PC-9 (cell line): ENCODE measurements around the gene TRIO.

Experiments used
- EZH2 ChIP-seq: fragments of 200-600 bp; sonication (generic); IDR thresholded peaks from 2 replicates; pipeline ENCODE4 v1.8.0; 2017; ENCODE audit warnings: antibody characterized with exemption, low read depth
- TF ChIP-seq, protein P1 (sequence below): fragments of 200-600 bp; sonication (generic); conservative IDR thresholded peaks from 2 replicates; pipeline ENCODE4 v1.6.1; 2017; ENCODE audit warnings: mixed run types, antibody characterized with exemption, mild to moderate bottlenecking, moderate library complexity

DNA sequence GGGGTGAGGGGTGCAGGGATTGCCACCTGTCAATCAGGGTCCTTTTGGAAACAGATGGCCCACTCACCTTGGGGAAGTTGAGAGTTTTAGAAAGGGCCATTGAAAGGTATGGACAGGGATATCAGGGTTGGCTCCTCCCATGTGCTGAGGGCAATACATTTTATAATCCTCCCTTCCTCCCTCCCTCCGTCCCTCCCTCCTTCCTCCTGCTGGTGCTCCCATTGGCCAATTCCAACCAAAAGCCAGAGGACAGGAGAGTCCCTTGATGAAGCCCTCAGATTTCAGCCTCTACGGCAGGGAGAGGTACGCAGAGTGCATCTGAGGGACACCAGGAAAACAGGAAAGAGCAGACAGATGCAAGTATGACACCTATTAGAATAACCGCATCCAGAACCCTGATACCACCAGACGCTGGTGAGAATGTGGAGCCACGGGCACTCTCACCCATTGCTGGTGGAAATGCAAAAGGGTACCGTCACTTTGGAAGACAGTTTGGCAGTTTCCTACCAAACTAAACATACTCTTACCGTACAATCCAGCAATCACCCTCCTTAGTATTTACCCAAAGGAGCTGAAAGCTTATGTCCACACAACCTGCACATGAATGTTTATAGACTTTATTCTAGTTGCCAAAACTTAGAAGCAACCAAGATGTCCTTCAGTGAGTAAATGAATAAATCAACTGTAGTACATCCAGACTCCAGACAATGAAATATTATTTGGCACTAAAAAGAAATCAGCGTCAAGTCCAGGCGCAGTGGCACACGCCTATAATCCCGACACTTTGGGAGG lies 380.3 kb downstream of the TRIO start:
- TF ChIP-seq, protein P1, sequence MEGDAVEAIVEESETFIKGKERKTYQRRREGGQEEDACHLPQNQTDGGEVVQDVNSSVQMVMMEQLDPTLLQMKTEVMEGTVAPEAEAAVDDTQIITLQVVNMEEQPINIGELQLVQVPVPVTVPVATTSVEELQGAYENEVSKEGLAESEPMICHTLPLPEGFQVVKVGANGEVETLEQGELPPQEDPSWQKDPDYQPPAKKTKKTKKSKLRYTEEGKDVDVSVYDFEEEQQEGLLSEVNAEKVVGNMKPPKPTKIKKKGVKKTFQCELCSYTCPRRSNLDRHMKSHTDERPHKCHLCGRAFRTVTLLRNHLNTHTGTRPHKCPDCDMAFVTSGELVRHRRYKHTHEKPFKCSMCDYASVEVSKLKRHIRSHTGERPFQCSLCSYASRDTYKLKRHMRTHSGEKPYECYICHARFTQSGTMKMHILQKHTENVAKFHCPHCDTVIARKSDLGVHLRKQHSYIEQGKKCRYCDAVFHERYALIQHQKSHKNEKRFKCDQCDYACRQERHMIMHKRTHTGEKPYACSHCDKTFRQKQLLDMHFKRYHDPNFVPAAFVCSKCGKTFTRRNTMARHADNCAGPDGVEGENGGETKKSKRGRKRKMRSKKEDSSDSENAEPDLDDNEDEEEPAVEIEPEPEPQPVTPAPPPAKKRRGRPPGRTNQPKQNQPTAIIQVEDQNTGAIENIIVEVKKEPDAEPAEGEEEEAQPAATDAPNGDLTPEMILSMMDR = no peak
- no peak for TF ChIP-seq EZH2
